HepG2 (cell line): ENCODE data around the gene MAP1LC3B.
A peak's percentile ranks its signal among the peaks of the same experiment; 100 is the strongest.

Source experiments
- ATAD3A ChIP-seq: sonication (generic); formaldehyde crosslinking; IDR thresholded peaks from 2 replicates; pipeline ENCODE4 v1.4.0; 2020; ENCODE audit warnings: missing genetic modification reagents
- EP300 ChIP-seq, 3 experiments: sonication (generic) in 1 of 3; formaldehyde crosslinking in 1 of 3; IDR thresholded peaks; 2 replicates each; pipeline versions ENCODE4 v1.5.1 to v1.6.1; 2011 to 2020; ENCODE audit warnings: low read depth in 2 of 3, low read length in 2 of 3, borderline replicate concordance in 1 of 3, improper control_type of control experiment in 1 of 3, mild to moderate bottlenecking in 1 of 3, missing genetic modification reagents in 1 of 3, moderate library complexity in 1 of 3
- HIVEP1 ChIP-seq: sonication (generic); formaldehyde crosslinking; IDR thresholded peaks from 2 replicates; pipeline ENCODE4 v1.4.0; 2020; ENCODE audit warnings: mild to moderate bottlenecking, missing genetic modification reagents
- KAT2B ChIP-seq: fragments of 150-350 bp; IDR thresholded peaks from 2 replicates; pipeline ENCODE4 v1.6.1; 2014; ENCODE audit warnings: low read depth, low read length, borderline replicate concordance
- MEIS1 ChIP-seq: sonication (generic); formaldehyde crosslinking; IDR thresholded peaks from 2 replicates; pipeline ENCODE4 v1.9.0; 2021; ENCODE audit warnings: mild to moderate bottlenecking, missing genetic modification reagents, moderate library complexity, borderline replicate concordance
- MXI1 ChIP-seq: IDR thresholded peaks from 3 replicates; pipeline ENCODE4 v1.6.1; 2012; ENCODE audit warnings: low read depth, low read length, inconsistent platforms, borderline replicate concordance
- NFRKB ChIP-seq: fragments of 450-650 bp; IDR thresholded peaks from 2 replicates; pipeline ENCODE4 v1.6.1; 2017
- TARDBP ChIP-seq: sonication (generic); formaldehyde crosslinking; IDR thresholded peaks from 2 replicates; pipeline ENCODE4 v1.8.0; 2022; ENCODE audit warnings: mild to moderate bottlenecking, missing genetic modification reagents
- TFDP1 ChIP-seq: IDR thresholded peaks from 2 replicates; pipeline ENCODE4 v1.6.1; 2016; ENCODE audit warnings: missing compliant biosample characterization, missing genetic modification reagents, borderline replicate concordance
- ZBTB14 ChIP-seq: sonication (generic); formaldehyde crosslinking; IDR thresholded peaks from 2 replicates; pipeline ENCODE4 v1.4.0; 2020; ENCODE audit warnings: missing genetic modification reagents
- TF ChIP-seq, protein P1 (sequence below): sonication (generic); formaldehyde crosslinking; IDR thresholded peaks from one replicate; pipeline ENCODE4 v1.5.1; 2020; ENCODE audit warnings: mild to moderate bottlenecking, missing genetic modification reagents; ENCODE audit errors: not compliant biosample characterization
- TF ChIP-seq, protein P2 (sequence below): IDR thresholded peaks from 2 replicates; pipeline ENCODE4 v1.6.1; 2012; ENCODE audit warnings: inconsistent platforms
- TF ChIP-seq, protein P3 (sequence below): sonication (generic); formaldehyde crosslinking; IDR thresholded peaks from 2 replicates; pipeline ENCODE4 v1.5.0; 2020; ENCODE audit warnings: mild to moderate bottlenecking, missing genetic modification reagents
- TF ChIP-seq, protein P4 (sequence below): sonication (generic); formaldehyde crosslinking; IDR thresholded peaks from 2 replicates; pipeline ENCODE4 v1.5.0; 2020; ENCODE audit warnings: mild to moderate bottlenecking, missing genetic modification reagents, moderate library complexity

GRCh38 chr16:87391950-87392820 is at the start of gene MAP1LC3B:
- TF ChIP-seq NFRKB (no peak), MXI1 (peak; percentile 94), ZBTB14 (CRISPR knock-in tag) (peak; percentile 78), MEIS1 (CRISPR knock-in tag) (peak; percentile 84), TARDBP (CRISPR knock-in tag) (peak; percentile 95), EP300 (IDR thresholded peaks at IDR 0.05; ENCODE audit: low read depth in 2 of 2, low read length in 2 of 2) (peak in 1 of 2 experiments; percentile 70; a peak in 3 of 4 replicates), EP300 (CRISPR knock-in tag; IDR thresholded peaks at IDR 0.05; ENCODE audit: borderline replicate concordance) (peak; percentile 74), HIVEP1 (no peak; the same call in none of the 2 replicates), ATAD3A (peak; percentile 72; the same call in 1 of the 2 replicates), KAT2B (no peak), TFDP1 (CRISPR knock-in tag) (no peak)
- TF ChIP-seq, protein P1, sequence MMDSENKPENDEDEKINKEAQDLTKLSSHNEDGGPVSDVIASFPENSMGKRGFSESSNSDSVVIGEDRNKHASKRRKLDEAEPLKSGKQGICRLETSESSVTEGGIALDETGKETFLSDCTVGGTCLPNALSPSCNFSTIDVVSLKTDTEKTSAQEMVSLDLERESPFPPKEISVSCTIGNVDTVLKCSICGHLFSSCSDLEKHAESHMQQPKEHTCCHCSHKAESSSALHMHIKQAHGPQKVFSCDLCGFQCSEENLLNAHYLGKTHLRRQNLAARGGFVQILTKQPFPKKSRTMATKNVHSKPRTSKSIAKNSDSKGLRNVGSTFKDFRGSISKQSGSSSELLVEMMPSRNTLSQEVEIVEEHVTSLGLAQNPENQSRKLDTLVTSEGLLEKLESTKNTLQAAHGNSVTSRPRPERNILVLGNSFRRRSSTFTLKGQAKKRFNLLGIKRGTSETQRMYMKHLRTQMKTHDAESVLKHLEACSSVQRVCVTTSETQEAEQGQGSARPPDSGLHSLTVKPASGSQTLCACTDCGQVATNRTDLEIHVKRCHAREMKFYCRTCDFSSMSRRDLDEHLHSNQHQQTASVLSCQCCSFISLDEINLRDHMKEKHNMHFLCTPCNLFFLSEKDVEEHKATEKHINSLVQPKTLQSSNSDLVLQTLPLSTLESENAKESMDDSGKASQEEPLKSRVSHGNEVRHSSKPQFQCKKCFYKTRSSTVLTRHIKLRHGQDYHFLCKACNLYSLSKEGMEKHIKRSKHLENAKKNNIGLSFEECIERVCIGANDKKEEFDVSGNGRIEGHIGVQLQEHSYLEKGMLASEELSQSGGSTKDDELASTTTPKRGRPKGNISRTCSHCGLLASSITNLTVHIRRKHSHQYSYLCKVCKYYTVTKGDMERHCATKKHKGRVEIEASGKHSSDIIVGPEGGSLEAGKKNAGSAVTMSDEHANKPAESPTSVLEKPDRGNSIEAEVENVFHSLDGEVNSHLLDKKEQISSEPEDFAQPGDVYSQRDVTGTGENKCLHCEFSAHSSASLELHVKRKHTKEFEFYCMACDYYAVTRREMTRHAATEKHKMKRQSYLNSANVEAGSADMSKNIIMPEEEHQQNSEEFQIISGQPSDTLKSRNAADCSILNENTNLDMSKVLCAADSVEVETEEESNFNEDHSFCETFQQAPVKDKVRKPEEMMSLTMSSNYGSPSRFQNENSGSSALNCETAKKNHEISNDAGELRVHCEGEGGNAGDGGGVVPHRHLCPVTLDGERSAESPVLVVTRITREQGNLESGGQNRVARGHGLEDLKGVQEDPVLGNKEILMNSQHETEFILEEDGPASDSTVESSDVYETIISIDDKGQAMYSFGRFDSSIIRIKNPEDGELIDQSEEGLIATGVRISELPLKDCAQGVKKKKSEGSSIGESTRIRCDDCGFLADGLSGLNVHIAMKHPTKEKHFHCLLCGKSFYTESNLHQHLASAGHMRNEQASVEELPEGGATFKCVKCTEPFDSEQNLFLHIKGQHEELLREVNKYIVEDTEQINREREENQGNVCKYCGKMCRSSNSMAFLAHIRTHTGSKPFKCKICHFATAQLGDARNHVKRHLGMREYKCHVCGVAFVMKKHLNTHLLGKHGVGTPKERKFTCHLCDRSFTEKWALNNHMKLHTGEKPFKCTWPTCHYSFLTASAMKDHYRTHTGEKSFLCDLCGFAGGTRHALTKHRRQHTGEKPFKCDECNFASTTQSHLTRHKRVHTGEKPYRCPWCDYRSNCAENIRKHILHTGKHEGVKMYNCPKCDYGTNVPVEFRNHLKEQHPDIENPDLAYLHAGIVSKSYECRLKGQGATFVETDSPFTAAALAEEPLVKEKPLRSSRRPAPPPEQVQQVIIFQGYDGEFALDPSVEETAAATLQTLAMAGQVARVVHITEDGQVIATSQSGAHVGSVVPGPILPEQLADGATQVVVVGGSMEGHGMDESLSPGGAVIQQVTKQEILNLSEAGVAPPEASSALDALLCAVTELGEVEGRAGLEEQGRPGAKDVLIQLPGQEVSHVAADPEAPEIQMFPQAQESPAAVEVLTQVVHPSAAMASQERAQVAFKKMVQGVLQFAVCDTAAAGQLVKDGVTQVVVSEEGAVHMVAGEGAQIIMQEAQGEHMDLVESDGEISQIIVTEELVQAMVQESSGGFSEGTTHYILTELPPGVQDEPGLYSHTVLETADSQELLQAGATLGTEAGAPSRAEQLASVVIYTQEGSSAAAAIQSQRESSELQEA (CRISPR knock-in tag) = peak; percentile 49
- TF ChIP-seq, protein P2, sequence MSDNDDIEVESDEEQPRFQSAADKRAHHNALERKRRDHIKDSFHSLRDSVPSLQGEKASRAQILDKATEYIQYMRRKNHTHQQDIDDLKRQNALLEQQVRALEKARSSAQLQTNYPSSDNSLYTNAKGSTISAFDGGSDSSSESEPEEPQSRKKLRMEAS = no peak; the same call in none of the 2 replicates
- TF ChIP-seq, protein P3, sequence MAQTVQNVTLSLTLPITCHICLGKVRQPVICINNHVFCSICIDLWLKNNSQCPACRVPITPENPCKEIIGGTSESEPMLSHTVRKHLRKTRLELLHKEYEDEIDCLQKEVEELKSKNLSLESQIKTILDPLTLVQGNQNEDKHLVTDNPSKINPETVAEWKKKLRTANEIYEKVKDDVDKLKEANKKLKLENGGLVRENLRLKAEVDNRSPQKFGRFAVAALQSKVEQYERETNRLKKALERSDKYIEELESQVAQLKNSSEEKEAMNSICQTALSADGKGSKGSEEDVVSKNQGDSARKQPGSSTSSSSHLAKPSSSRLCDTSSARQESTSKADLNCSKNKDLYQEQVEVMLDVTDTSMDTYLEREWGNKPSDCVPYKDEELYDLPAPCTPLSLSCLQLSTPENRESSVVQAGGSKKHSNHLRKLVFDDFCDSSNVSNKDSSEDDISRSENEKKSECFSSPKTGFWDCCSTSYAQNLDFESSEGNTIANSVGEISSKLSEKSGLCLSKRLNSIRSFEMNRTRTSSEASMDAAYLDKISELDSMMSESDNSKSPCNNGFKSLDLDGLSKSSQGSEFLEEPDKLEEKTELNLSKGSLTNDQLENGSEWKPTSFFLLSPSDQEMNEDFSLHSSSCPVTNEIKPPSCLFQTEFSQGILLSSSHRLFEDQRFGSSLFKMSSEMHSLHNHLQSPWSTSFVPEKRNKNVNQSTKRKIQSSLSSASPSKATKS (CRISPR knock-in tag) = no peak; the same call in 1 of the 2 replicates
- TF ChIP-seq, protein P4, sequence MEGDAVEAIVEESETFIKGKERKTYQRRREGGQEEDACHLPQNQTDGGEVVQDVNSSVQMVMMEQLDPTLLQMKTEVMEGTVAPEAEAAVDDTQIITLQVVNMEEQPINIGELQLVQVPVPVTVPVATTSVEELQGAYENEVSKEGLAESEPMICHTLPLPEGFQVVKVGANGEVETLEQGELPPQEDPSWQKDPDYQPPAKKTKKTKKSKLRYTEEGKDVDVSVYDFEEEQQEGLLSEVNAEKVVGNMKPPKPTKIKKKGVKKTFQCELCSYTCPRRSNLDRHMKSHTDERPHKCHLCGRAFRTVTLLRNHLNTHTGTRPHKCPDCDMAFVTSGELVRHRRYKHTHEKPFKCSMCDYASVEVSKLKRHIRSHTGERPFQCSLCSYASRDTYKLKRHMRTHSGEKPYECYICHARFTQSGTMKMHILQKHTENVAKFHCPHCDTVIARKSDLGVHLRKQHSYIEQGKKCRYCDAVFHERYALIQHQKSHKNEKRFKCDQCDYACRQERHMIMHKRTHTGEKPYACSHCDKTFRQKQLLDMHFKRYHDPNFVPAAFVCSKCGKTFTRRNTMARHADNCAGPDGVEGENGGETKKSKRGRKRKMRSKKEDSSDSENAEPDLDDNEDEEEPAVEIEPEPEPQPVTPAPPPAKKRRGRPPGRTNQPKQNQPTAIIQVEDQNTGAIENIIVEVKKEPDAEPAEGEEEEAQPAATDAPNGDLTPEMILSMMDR (CRISPR knock-in tag) = no peak
